OCI-LY7 (cell line): ENCODE measurements around the gene ACTRT2.

Experiments used
- CTCF ChIP-seq: fragments of 200-600 bp; sonication (generic); conservative IDR thresholded peaks from 2 replicates; pipeline ENCODE4 v1.5.1; 2014; ENCODE audit warnings: mild to moderate bottlenecking, antibody characterized with exemption, low read length, moderate library complexity, mixed read lengths
- EZH2phosphoT487 ChIP-seq: fragments of 200-600 bp; sonication (generic); IDR thresholded peaks from 2 replicates; pipeline ENCODE4 v1.6.1; 2018; ENCODE audit warnings: low read depth, borderline replicate concordance, mild to moderate bottlenecking, mixed run types, antibody characterized with exemption, low read length, moderate library complexity, mixed read lengths

- no peak for TF ChIP-seq CTCF
- TF ChIP-seq EZH2phosphoT487, result no peak
These were observed 11.2 kb downstream of the ACTRT2 start for GRCh38 chr1:3032371-3033039.
